HUES48 (cell line): ENCODE results near the gene ARHGAP11A.

Experiments used
- H3K27ac ChIP-seq: one replicate; pipeline ENCODE4 v1.7.0; 2013; ENCODE audit warnings: low read depth, low read length, inconsistent platforms
- H3K27me3 ChIP-seq: 2 replicates; pipeline ENCODE4 v1.6.1; 2013; ENCODE audit warnings: mild to moderate bottlenecking, low read length; ENCODE audit not compliant: control insufficient read depth, insufficient read depth
- H3K36me3 ChIP-seq: 2 replicates; pipeline ENCODE4 v1.6.1; 2013; ENCODE audit warnings: low read length; ENCODE audit not compliant: control insufficient read depth, insufficient read depth
- H3K4me1 ChIP-seq: 2 replicates; pipeline ENCODE4 v1.6.1; 2013; ENCODE audit warnings: mild to moderate bottlenecking, low read length; ENCODE audit not compliant: control insufficient read depth, insufficient read depth
- H3K4me3 ChIP-seq: 2 replicates; pipeline ENCODE4 v1.5.1; 2013; ENCODE audit warnings: mild to moderate bottlenecking, low read depth, low read length
- H3K9ac ChIP-seq: 2 replicates; pipeline ENCODE4 v1.6.1; 2013; ENCODE audit warnings: mild to moderate bottlenecking, low read depth, low read length, moderate library complexity
- H3K9me3 ChIP-seq: 2 replicates; pipeline ENCODE4 v1.6.1; 2013; ENCODE audit warnings: low read length; ENCODE audit not compliant: control insufficient read depth, insufficient read depth

The ARHGAP11A gene

GRCh38 chr15:32657198-32657883 is 42.0 kb downstream of the ARHGAP11A start:
- H3K9ac ChIP-seq, result no peak overlapping the region
- H3K36me3 ChIP-seq, result no peaks in the 10 kb centered on the region
- H3K4me3 ChIP-seq, result no peak overlapping the region
- H3K27ac ChIP-seq, result no peak overlapping the region
- peaks cover 17% of the 10 kb centered on the region for H3K4me1 ChIP-seq
- no peaks in the 10 kb centered on the region for H3K9me3 ChIP-seq
- H3K27me3 ChIP-seq, result no peaks in the 10 kb centered on the region

- Histone ChIP-seq H3K4me1 (peaks cover 14% of the 10 kb centered on the region), H3K27me3 (no peaks in the 10 kb centered on the region), H3K36me3 (no peaks in the 10 kb centered on the region), H3K27ac (no peak overlapping the region), H3K4me3 (no peak overlapping the region), H3K9me3 (no peaks in the 10 kb centered on the region), H3K9ac (no peak overlapping the region)
These were observed 42.6 kb downstream of the ARHGAP11A start for GRCh38 chr15:32657941-32658340.

GRCh38 chr15:32659340-32660155 is 44.2 kb downstream of the ARHGAP11A start:
- Histone ChIP-seq H3K27ac (no peak overlapping the region), H3K9me3 (no peaks in the 10 kb centered on the region), H3K27me3 (no peaks in the 10 kb centered on the region), H3K36me3 (no peaks in the 10 kb centered on the region), H3K9ac (no peak overlapping the region), H3K4me3 (no peak overlapping the region), H3K4me1 (peaks cover 3% of the 10 kb centered on the region)

GRCh38 chr15:32663671-32664070 is 48.4 kb downstream of the ARHGAP11A start:
- Histone ChIP-seq H3K4me1 (peaks cover 13% of the 10 kb centered on the region), H3K4me3 (no peak overlapping the region), H3K9me3 (no peaks in the 10 kb centered on the region), H3K27ac (no peak overlapping the region), H3K27me3 (no peaks in the 10 kb centered on the region), H3K9ac (no peak overlapping the region), H3K36me3 (no peaks in the 10 kb centered on the region)

- Histone ChIP-seq H3K27ac (no peak overlapping the region), H3K4me1 (peaks cover 24% of the 10 kb centered on the region), H3K4me3 (no peak overlapping the region), H3K36me3 (no peaks in the 10 kb centered on the region), H3K27me3 (no peaks in the 10 kb centered on the region), H3K9ac (no peak overlapping the region), H3K9me3 (no peaks in the 10 kb centered on the region)
These were observed 49.5 kb downstream of the ARHGAP11A start for GRCh38 chr15:32664796-32665195.

GRCh38 chr15:32667321-32667720 is 52.0 kb downstream of the ARHGAP11A start:
- Histone ChIP-seq H3K4me1 (peaks cover 35% of the 10 kb centered on the region), H3K36me3 (no peaks in the 10 kb centered on the region), H3K27me3 (no peaks in the 10 kb centered on the region), H3K27ac (no peak overlapping the region), H3K9me3 (no peaks in the 10 kb centered on the region), H3K9ac (no peak overlapping the region), H3K4me3 (no peak overlapping the region)

- no peaks in the 10 kb centered on the region for H3K9me3 ChIP-seq
- H3K4me1 ChIP-seq, result peaks cover 35% of the 10 kb centered on the region
- H3K36me3 ChIP-seq, result no peaks in the 10 kb centered on the region
- no peak overlapping the region for H3K9ac ChIP-seq
- H3K27ac ChIP-seq, result peak overlapping the region; percentile 72
- H3K4me3 ChIP-seq, result no peak overlapping the region
- H3K27me3 ChIP-seq, result no peaks in the 10 kb centered on the region
These were observed 53.6 kb downstream of the ARHGAP11A start for GRCh38 chr15:32668942-32669341.

GRCh38 chr15:32669896-32670611 is 54.8 kb downstream of the ARHGAP11A start:
- Histone ChIP-seq H3K36me3 (no peaks in the 10 kb centered on the region), H3K4me3 (no peak overlapping the region), H3K4me1 (peaks cover 30% of the 10 kb centered on the region), H3K27me3 (no peaks in the 10 kb centered on the region), H3K9me3 (no peaks in the 10 kb centered on the region), H3K27ac (peak overlapping the region; percentile 8), H3K9ac (no peak overlapping the region)

- Histone ChIP-seq H3K36me3 (no peaks in the 10 kb centered on the region), H3K27me3 (no peaks in the 10 kb centered on the region), H3K9me3 (no peaks in the 10 kb centered on the region), H3K4me3 (no peak overlapping the region), H3K4me1 (peaks cover 30% of the 10 kb centered on the region), H3K27ac (peak overlapping the region; percentile 8), H3K9ac (no peak overlapping the region)
These were observed 55.3 kb downstream of the ARHGAP11A start for GRCh38 chr15:32670623-32671022.

- no peak overlapping the region for H3K9ac ChIP-seq
- no peaks in the 10 kb centered on the region for H3K27me3 ChIP-seq
- H3K4me3 ChIP-seq, result no peak overlapping the region
- no peaks in the 10 kb centered on the region for H3K9me3 ChIP-seq
- H3K4me1 ChIP-seq, result peaks cover 30% of the 10 kb centered on the region
- H3K36me3 ChIP-seq, result no peaks in the 10 kb centered on the region
- H3K27ac ChIP-seq, result no peak overlapping the region
These were observed 56.3 kb downstream of the ARHGAP11A start for GRCh38 chr15:32671339-32672325.
